Measurements from ENCODE around the gene TSPAN31.
A peak's percentile ranks its signal among the peaks of the same experiment; 100 is the strongest.

Gene TSPAN31

DNA sequence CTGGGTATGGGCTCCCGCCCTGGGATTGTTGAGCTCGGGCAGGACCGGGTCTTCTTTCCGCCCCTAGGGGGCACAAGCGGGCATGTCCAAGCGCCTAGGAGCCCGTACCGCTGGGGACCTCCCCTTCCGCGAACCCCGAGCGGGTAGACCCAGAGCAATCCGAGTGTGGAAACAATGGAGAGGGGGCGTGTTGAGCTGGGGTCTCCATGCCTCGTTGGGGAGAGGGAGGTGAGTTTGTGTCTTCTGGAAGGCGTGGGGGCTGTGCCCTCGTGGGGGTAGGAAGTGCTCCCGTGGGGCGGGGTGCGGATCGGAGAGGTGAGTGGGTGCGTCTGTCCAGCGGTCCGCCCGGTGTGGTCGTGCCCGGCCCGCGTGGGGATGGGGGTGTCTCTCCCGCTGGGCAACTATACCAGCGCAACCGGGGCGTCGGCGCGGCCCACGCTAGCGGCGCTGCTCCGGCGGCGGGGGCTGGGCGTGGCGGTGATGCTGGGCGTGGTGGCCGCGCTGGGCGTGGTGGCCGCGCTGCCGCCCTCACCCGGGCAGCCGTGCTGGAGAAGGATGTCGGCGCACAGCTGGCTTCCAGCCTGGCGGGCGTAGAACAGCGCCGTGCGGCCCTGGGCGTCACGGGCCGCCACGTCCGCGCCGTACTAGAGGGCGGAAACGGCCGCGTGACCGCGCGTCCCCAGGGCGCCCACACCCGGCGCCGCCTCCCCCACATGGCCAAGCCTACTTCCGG is 18.5 kb upstream of the TSPAN31 start (continued):
- TF ChIP-seq WT1 (tag by site-specific recombination; IDR thresholded peaks at IDR 0.05) (peak; percentile 47; the same call in 1 of the 2 replicates), ZFHX2 (tag by site-specific recombination; conservative IDR thresholded peaks at IDR 0.05) (peak; percentile 99), ZNF133 (tag by site-specific recombination; IDR thresholded peaks at IDR 0.05) (no peak), ZNF626 (tag by site-specific recombination; IDR thresholded peaks at IDR 0.05) (no peak), ZNF629 (tag by site-specific recombination; IDR thresholded peaks at IDR 0.05) (peak; percentile 81), EGR2 (tag by site-specific recombination; IDR thresholded peaks at IDR 0.05; ENCODE audit: low read depth) (peak; percentile 97), ZNF76 (tag by site-specific recombination; IDR thresholded peaks at IDR 0.05; ENCODE audit: borderline replicate concordance, low read depth) (peak; percentile 46; the same call in 1 of the 2 replicates), SALL2 (tag by site-specific recombination; IDR thresholded peaks at IDR 0.05; ENCODE audit: borderline replicate concordance) (no peak), TCF7L2 (IDR thresholded peaks at IDR 0.05; ENCODE audit: borderline replicate concordance, low read depth, low read length) (no peak), KLF16 (tag by site-specific recombination; IDR thresholded peaks at IDR 0.05) (peak; percentile 89), ZNF654 (tag by site-specific recombination; IDR thresholded peaks at IDR 0.05; ENCODE audit: low read depth) (peak; percentile 38), KLF1 (tag by site-specific recombination; IDR thresholded peaks at IDR 0.05) (peak; percentile 95), ZNF223 (tag by site-specific recombination; IDR thresholded peaks at IDR 0.05) (no peak), ZNF140 (tag by site-specific recombination; IDR thresholded peaks at IDR 0.05) (no peak), ZNF394 (tag by site-specific recombination; IDR thresholded peaks at IDR 0.05; ENCODE audit: borderline replicate concordance) (peak; percentile 54; the same call in 1 of the 2 replicates), ZNF585B (tag by site-specific recombination; IDR thresholded peaks at IDR 0.05) (0 out of 2 replicates have a peak, but pooled peaks have one; percentile 8), ZIC2 (tag by site-specific recombination; IDR thresholded peaks at IDR 0.05) (peak; percentile 34; the same call in 1 of the 2 replicates), ZBTB48 (tag by site-specific recombination; IDR thresholded peaks at IDR 0.05) (peak; percentile 87), KLF7 (tag by site-specific recombination; IDR thresholded peaks at IDR 0.05; ENCODE audit: borderline replicate concordance) (peak; percentile 96; the same call in 1 of the 2 replicates), ZNF16 (tag by site-specific recombination; IDR thresholded peaks at IDR 0.05; ENCODE audit: low read depth) (no peak), ZBTB17 (tag by site-specific recombination; IDR thresholded peaks at IDR 0.05) (peak; percentile 99), ZNF670 (tag by site-specific recombination; IDR thresholded peaks at IDR 0.05; ENCODE audit: low read depth) (no peak), GLIS1 (tag by site-specific recombination; IDR thresholded peaks at IDR 0.05) (peak; percentile 81), MZF1 (tag by site-specific recombination; IDR thresholded peaks at IDR 0.05; ENCODE audit: borderline replicate concordance) (peak; percentile 65; the same call in 1 of the 2 replicates), SP3 (tag by site-specific recombination; IDR thresholded peaks at IDR 0.05) (peak; percentile 87), ZNF621 (tag by site-specific recombination; IDR thresholded peaks at IDR 0.05) (no peak), ZNF391 (tag by site-specific recombination; IDR thresholded peaks at IDR 0.05; ENCODE audit: borderline replicate concordance, low read depth) (peak; percentile 82; the same call in 1 of the 2 replicates)
- TF ChIP-seq, protein P1, sequence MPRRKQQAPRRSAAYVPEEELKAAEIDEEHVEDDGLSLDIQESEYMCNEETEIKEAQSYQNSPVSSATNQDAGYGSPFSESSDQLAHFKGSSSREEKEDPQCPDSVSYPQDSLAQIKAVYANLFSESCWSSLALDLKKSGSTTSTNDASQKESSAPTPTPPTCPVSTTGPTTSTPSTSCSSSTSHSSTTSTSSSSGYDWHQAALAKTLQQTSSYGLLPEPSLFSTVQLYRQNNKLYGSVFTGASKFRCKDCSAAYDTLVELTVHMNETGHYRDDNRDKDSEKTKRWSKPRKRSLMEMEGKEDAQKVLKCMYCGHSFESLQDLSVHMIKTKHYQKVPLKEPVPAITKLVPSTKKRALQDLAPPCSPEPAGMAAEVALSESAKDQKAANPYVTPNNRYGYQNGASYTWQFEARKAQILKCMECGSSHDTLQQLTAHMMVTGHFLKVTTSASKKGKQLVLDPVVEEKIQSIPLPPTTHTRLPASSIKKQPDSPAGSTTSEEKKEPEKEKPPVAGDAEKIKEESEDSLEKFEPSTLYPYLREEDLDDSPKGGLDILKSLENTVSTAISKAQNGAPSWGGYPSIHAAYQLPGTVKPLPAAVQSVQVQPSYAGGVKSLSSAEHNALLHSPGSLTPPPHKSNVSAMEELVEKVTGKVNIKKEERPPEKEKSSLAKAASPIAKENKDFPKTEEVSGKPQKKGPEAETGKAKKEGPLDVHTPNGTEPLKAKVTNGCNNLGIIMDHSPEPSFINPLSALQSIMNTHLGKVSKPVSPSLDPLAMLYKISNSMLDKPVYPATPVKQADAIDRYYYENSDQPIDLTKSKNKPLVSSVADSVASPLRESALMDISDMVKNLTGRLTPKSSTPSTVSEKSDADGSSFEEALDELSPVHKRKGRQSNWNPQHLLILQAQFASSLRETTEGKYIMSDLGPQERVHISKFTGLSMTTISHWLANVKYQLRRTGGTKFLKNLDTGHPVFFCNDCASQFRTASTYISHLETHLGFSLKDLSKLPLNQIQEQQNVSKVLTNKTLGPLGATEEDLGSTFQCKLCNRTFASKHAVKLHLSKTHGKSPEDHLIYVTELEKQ (tag by site-specific recombination; IDR thresholded peaks at IDR 0.05; ENCODE audit: borderline replicate concordance): 0 out of 2 replicates have a peak, but pooled peaks have one; percentile 40
- TF ChIP-seq, protein P2, sequence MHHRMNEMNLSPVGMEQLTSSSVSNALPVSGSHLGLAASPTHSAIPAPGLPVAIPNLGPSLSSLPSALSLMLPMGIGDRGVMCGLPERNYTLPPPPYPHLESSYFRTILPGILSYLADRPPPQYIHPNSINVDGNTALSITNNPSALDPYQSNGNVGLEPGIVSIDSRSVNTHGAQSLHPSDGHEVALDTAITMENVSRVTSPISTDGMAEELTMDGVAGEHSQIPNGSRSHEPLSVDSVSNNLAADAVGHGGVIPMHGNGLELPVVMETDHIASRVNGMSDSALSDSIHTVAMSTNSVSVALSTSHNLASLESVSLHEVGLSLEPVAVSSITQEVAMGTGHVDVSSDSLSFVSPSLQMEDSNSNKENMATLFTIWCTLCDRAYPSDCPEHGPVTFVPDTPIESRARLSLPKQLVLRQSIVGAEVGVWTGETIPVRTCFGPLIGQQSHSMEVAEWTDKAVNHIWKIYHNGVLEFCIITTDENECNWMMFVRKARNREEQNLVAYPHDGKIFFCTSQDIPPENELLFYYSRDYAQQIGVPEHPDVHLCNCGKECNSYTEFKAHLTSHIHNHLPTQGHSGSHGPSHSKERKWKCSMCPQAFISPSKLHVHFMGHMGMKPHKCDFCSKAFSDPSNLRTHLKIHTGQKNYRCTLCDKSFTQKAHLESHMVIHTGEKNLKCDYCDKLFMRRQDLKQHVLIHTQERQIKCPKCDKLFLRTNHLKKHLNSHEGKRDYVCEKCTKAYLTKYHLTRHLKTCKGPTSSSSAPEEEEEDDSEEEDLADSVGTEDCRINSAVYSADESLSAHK (tag by site-specific recombination; IDR thresholded peaks at IDR 0.05): peak; percentile 56
- TF ChIP-seq, protein P3, sequence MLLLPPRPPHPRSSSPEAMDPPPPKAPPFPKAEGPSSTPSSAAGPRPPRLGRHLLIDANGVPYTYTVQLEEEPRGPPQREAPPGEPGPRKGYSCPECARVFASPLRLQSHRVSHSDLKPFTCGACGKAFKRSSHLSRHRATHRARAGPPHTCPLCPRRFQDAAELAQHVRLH (tag by site-specific recombination; IDR thresholded peaks at IDR 0.05): peak; percentile 92
- TF ChIP-seq, protein P4, sequence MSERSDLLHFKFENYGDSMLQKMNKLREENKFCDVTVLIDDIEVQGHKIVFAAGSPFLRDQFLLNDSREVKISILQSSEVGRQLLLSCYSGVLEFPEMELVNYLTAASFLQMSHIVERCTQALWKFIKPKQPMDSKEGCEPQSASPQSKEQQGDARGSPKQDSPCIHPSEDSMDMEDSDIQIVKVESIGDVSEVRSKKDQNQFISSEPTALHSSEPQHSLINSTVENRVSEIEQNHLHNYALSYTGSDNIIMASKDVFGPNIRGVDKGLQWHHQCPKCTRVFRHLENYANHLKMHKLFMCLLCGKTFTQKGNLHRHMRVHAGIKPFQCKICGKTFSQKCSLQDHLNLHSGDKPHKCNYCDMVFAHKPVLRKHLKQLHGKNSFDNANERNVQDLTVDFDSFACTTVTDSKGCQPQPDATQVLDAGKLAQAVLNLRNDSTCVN (tag by site-specific recombination; optimal IDR thresholded peaks at IDR 0.05): peak; percentile 86
- TF ChIP-seq, protein P5, sequence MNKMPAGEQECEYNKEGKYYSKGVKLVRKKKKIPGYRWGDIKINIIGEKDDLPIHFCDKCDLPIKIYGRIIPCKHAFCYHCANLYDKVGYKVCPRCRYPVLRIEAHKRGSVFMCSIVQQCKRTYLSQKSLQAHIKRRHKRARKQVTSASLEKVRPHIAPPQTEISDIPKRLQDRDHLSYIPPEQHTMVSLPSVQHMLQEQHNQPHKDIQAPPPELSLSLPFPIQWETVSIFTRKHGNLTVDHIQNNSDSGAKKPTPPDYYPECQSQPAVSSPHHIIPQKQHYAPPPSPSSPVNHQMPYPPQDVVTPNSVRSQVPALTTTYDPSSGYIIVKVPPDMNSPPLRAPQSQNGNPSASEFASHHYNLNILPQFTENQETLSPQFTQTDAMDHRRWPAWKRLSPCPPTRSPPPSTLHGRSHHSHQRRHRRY (tag by site-specific recombination; IDR thresholded peaks at IDR 0.05): 0 out of 2 replicates have a peak, but pooled peaks have one; percentile 59
